Measurements from ENCODE around the gene DCAF12. TPM values are rescaled to one million over a fixed set of nuclear protein-coding genes. Genes with fewer than 3 reads are reported as not detected.

Gene DCAF12
- total RNA-seq, 2 experiments from 2014 or later: 31.7 to 70.5 TPM

DNA sequence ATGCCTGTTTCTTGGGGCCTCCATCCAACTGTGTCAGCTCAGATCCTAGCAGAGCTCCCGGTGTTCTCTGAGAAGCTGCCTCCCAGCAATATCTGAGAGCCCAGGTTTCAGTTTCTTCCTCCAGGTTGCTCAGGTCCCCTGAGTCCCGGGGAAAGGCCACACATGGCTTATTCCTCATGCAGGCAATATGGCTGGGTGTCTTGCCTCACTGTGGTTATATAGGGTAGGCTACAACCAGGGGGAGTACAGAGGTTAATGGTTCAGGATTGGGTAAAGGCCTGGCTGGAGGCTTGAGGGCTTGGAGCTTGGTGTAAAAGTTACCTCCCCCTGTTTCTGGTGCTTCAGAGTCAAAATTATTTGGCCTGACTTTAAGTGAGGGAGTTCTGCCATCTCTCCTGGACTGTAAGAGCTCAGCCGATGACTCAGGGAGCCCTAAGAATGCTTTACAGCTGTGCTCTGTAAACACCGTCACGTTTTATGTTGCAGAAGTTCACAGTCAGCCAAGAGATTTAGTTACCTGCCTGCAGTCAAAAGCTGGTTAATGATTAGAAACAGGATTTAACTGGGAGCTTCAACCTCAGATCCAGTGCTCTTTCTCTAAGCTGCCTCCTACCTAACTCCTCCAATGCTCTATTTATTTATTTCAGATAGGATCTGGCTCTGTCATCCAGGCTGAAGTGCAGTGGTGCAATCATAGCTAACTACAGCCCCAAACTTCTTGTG lies 53.5 kb downstream of the DCAF12 start:
- no peaks in the 10 kb centered on the region for H4K20me1 ChIP-seq (ENCODE audit: insufficient read depth, low read length)
- H3K4me1 ChIP-seq (ENCODE audit: insufficient read depth, low read length, poor library complexity, severe bottlenecking): peaks cover 3% of the 10 kb centered on the region
- no peaks in the 10 kb centered on the region for H3K36me3 ChIP-seq (ENCODE audit: insufficient read depth, low read length)
- CTCF ChIA-PET (ENCODE audit: unreplicated experiment): interaction anchor here (0.9 to 1.6 kb wide), 3 partner anchors 10 to 449 kb away, joined by 3 to 6 read pairs (median 3); no protein-coding TSS in a partner anchor
- POLR2A ChIA-PET: interaction anchor here (0.6 to 1.6 kb wide), 10 partner anchors 18 to 152 kb away, joined by 3 to 7 read pairs (median 3); no protein-coding TSS in a partner anchor
- H3K4me2 ChIP-seq (ENCODE audit: low read length): no peak overlapping the region
- DNase-seq (ENCODE audit: low spot score): no peak
- TF ChIP-seq, protein P1, sequence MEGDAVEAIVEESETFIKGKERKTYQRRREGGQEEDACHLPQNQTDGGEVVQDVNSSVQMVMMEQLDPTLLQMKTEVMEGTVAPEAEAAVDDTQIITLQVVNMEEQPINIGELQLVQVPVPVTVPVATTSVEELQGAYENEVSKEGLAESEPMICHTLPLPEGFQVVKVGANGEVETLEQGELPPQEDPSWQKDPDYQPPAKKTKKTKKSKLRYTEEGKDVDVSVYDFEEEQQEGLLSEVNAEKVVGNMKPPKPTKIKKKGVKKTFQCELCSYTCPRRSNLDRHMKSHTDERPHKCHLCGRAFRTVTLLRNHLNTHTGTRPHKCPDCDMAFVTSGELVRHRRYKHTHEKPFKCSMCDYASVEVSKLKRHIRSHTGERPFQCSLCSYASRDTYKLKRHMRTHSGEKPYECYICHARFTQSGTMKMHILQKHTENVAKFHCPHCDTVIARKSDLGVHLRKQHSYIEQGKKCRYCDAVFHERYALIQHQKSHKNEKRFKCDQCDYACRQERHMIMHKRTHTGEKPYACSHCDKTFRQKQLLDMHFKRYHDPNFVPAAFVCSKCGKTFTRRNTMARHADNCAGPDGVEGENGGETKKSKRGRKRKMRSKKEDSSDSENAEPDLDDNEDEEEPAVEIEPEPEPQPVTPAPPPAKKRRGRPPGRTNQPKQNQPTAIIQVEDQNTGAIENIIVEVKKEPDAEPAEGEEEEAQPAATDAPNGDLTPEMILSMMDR (conservative IDR thresholded peaks at IDR 0.05; ENCODE audit: low read length): no peak
- no peak for TF ChIP-seq EZH2phosphoT487 (IDR thresholded peaks at IDR 0.05; ENCODE audit: borderline replicate concordance, low read depth, low read length)
- H3K4me3 ChIP-seq (ENCODE audit: low read depth, low read length, poor library complexity, severe bottlenecking): no peak overlapping the region
- H3K27ac ChIP-seq (ENCODE audit: low read depth, low read length, poor library complexity, severe bottlenecking): no peak overlapping the region
- no peaks in the 10 kb centered on the region for H3K9me3 ChIP-seq (ENCODE audit: low read length)
- H3K79me2 ChIP-seq (ENCODE audit: insufficient read depth, low read depth, low read length): no peaks in the 10 kb centered on the region
- no TSS peak for BruUV-seq (replicated peaks)
- H2AFZ ChIP-seq (ENCODE audit: low read length): peak overlapping the region; percentile 85
- H3K9me2 ChIP-seq (ENCODE audit: insufficient read depth, low read length): no peaks in the 10 kb centered on the region
- intact Hi-C loops (cut with micrococcal nuclease; ENCODE audit: unreplicated experiment): loop anchor here (10.0 kb wide), 1 partner anchor 148 kb away; no protein-coding TSS in a partner anchor

DNA sequence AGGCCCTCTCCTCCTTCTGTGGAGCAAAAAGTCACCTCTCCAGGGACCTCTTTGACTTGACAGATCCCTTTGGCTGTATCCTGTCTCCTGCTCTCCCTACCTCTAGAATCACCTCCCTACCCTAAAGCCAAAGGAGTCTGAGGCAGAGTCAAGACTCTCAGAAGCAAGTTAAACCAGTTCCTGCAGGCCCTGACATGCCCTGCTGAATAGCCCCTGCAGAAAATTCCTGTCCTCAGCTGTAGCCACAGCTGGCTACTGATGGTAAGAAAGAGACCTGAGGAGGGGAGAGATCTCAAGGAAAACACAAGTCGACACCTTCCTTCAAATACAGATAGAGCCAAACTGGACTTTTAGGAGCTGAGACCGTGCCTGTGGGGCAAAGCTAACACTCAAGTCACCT lies 54.1 kb downstream of the DCAF12 start:
- Histone ChIP-seq H3K9me3 (ENCODE audit: low read length) (no peaks in the 10 kb centered on the region), H3K9me2 (ENCODE audit: insufficient read depth, low read length) (no peaks in the 10 kb centered on the region), H3K79me2 (ENCODE audit: insufficient read depth, low read depth, low read length) (no peaks in the 10 kb centered on the region), H3K4me2 (ENCODE audit: low read length) (no peak overlapping the region), H4K20me1 (ENCODE audit: insufficient read depth, low read length) (no peaks in the 10 kb centered on the region), H2AFZ (ENCODE audit: low read length) (peak overlapping the region; percentile 85; the same call in 1 of the 2 replicates), H3K27ac (ENCODE audit: low read depth, low read length, poor library complexity, severe bottlenecking) (no peak overlapping the region), H3K4me1 (ENCODE audit: insufficient read depth, low read length, poor library complexity, severe bottlenecking) (peaks cover 3% of the 10 kb centered on the region), H3K36me3 (ENCODE audit: insufficient read depth, low read length) (no peaks in the 10 kb centered on the region), H3K4me3 (ENCODE audit: low read depth, low read length, poor library complexity, severe bottlenecking) (no peak overlapping the region)
- no peak for DNase-seq (ENCODE audit: low spot score)
- intact Hi-C loops (cut with micrococcal nuclease; ENCODE audit: unreplicated experiment): loop anchor here (10.0 kb wide), 1 partner anchor 148 kb away; no protein-coding TSS in a partner anchor
- TF ChIP-seq, protein P1 (conservative IDR thresholded peaks at IDR 0.05; ENCODE audit: low read length): no peak
- TF ChIP-seq EZH2phosphoT487 (IDR thresholded peaks at IDR 0.05; ENCODE audit: borderline replicate concordance, low read depth, low read length): no peak
- POLR2A ChIA-PET: interaction anchor here (1.0 to 1.6 kb wide), 5 partner anchors 20 to 151 kb away, joined by 3 to 5 read pairs (median 3); no protein-coding TSS in a partner anchor
- no TSS peak for BruUV-seq (replicated peaks)
- CTCF ChIA-PET (ENCODE audit: unreplicated experiment): interaction anchor here (1.6 kb wide), 1 partner anchor 11 kb away, joined by 6 read pairs; no protein-coding TSS in a partner anchor
